Measurements from ENCODE around the gene FGD2.
A peak's percentile ranks its signal among the peaks of the same experiment; 100 is the strongest.
"Not testable (repeated sequence)": the region's sequence is repeated elsewhere in the genome, so short reads cannot be mapped to it uniquely, and the experiment has no call there.

Gene FGD2

GRCh38 chr6:36983538-36983937 is 21.9 kb upstream of the FGD2 start:
- no peak overlapping the region for H3K4me3 ChIP-seq (ENCODE audit: control insufficient read depth, low read depth, low read length)
- TF ChIP-seq CTCF (conservative IDR thresholded peaks at IDR 0.05; ENCODE audit: control insufficient read depth, insufficient read depth, low read depth, low read length), result no peak

DNA sequence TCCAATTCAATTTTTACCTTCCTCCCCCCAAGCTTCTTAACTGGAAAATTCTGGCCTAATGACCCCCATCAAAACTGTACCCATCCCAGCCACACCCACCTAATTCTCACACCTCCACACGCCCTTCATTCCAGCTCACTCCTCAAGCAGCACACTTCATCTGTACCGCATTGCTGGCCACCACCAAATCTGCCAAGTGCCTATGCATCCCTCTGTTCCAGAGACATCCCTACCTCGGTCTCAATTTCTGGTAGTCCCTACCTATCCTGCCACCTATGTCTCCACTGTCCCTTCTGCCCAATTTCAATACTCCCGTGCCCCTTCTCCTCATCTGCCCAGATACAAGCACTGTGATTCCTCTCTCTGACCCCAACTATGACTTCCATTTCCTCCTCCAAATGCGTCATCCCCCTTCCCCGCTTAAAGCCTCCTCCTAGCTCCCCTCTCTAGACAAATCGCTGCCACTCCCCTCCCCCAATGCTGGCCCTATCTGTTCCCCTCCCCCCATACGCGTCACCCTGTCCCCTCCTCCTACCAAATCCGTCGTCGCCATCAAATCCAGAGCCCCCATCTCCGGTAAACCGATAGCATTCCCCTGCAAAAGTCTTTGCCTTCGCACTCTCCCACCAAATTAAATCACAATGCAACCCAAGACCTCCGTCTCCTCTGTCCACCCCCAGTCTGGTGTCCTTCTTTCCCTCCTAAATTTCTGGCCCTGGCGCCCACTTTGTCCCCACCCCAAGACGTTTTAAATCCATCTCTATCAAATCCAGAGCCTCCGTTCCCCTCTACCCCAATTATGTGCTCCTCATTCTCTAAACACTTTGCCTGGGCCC is 20.7 kb upstream of the FGD2 start:
- TF ChIP-seq CTCF (conservative IDR thresholded peaks at IDR 0.05; ENCODE audit: control insufficient read depth, insufficient read depth, low read depth, low read length), result no peak
- peak; percentile 78 for DNase-seq (ENCODE audit: low read depth)
- peak overlapping the region; percentile 97 for H3K4me3 ChIP-seq (ENCODE audit: control insufficient read depth, low read depth, low read length)

More at GRCh38 chr6:36983538-36983937, 21.9 kb upstream of the FGD2 start:
- no peak for DNase-seq (ENCODE audit: low read depth)

DNA sequence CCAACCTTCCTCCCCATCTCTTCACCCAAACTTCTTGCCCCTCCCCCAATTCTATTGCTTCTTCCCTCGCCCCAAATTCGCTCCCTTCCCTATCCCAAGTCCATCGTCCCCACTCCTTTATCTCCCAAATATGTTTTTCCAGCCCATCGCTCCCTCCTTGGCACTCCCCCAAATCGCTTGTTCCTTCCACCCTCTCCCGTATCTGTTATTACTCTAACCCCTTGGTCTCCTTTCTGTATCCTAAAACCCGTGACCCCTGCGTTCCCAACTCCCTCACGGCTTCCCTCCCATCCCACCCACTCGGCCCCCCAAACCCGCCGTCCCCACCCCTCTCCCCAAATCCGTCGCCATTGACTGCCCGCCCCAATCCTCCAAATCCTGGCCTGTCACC is 20.0 kb upstream of the FGD2 start:
- H3K4me3 ChIP-seq (ENCODE audit: control insufficient read depth, low read depth, low read length), result peak overlapping the region; percentile 97
- DNase-seq (ENCODE audit: low read depth), result no peak
- no peak for TF ChIP-seq CTCF (conservative IDR thresholded peaks at IDR 0.05; ENCODE audit: control insufficient read depth, insufficient read depth, low read depth, low read length)

DNA sequence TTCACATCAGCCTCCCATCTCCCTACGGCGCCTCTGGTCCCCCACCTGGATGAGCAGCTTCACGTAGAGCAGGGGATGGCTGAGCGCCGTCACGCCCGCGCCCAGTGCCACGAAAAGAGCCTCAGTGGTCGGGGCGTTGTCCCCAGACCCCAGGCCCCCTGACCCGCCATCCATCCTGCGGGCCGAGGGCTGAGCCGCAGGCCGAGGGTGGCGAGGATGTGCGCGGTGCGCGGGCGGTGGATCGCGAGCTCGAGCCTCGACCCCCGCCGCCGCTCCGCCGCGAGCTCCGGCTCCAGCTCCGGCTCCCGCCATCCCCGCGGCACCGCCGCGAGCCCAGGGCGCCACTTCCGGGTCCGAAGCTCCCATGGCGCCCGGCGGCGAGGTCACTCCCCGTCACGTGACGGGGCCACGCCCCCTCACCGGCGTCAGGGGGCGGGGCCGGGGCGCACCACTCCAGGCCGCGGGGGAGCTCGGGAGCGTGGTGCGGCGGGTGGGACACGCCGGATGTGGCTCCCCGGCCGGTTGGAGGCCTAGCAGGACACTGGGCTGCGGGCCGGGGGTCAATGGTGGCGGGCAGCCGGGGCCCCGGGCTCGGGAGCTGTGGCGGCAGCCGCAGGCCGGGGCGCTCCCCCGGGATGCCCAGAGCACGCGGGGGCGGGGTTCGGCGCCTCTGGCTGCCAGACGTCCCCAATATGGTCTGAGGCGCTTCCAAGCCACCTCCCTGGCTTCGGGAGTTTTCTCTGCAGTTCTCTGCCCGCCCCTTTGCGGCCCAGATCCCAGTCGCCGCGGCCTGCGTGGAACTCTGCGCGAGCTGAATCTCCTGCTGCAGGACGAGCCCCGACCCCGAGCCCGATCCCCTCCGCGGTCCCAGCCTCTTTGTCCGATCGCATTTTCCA is 19.4 kb upstream of the FGD2 start, which contains the start of gene MTCH1:
Gene MTCH1 (minus strand): TSS at position 389 of the 896 bp plus-strand sequence. CDS start 23 bp downstream, at position 366.
- no peak for TF ChIP-seq CTCF (conservative IDR thresholded peaks at IDR 0.05; ENCODE audit: control insufficient read depth, insufficient read depth, low read depth, low read length)
- H3K4me3 ChIP-seq (ENCODE audit: control insufficient read depth, low read depth, low read length), result peak within 1 kb of the TSS; percentile 97
- peak; percentile 82 for DNase-seq (ENCODE audit: low read depth)

- TF ChIP-seq CTCF (conservative IDR thresholded peaks at IDR 0.05; ENCODE audit: control insufficient read depth, insufficient read depth, low read depth, low read length), result no peak
- peak overlapping the region; percentile 48 for H3K4me3 ChIP-seq (ENCODE audit: control insufficient read depth, low read depth, low read length)
- no peak for DNase-seq (ENCODE audit: low read depth)
These were observed 18.8 kb upstream of the FGD2 start for GRCh38 chr6:36986704-36987047.

DNA sequence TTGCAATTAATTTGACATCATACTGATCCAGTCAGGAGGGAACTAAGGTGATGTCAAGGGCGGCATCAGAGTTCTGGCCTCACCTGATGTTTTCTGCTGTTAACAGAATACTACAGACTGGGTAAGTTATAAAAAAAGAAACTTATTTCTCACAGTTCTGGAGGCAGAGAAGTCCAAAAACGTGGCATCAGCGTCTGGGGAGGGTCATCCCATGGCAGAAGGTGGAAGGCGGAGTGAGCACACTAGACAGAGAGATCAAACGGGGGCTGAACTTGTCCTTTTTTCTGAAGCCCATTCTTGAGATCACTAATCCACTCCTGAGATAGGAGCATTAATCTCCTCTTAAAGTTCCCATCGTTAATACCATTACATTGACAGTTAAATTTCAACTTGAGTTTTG is 16.2 kb upstream of the FGD2 start:
- DNase-seq (ENCODE audit: low read depth), result no peak
- H3K4me3 ChIP-seq (ENCODE audit: control insufficient read depth, low read depth, low read length), result no peak overlapping the region
- no peak for TF ChIP-seq CTCF (conservative IDR thresholded peaks at IDR 0.05; ENCODE audit: control insufficient read depth, insufficient read depth, low read depth, low read length)

GRCh38 chr6:36990401-36990800 is 15.1 kb upstream of the FGD2 start:
- H3K4me3 ChIP-seq (ENCODE audit: control insufficient read depth, low read depth, low read length), result not testable (repeated sequence)

More at GRCh38 chr6:36990401-36990800, 15.1 kb upstream of the FGD2 start:
- not testable (repeated sequence) for DNase-seq (ENCODE audit: low read depth)
